Mammary epithelial cell (primary cell): ENCODE data around the gene PPP2R2B.

ENCODE experiments used
- CTCF ChIP-seq, 2 donors: IDR thresholded peaks in 1 of 2; conservative IDR thresholded peaks in 1 of 2; 2 replicates each; pipeline ENCODE4 v1.5.1; 2011 to 2012; ENCODE audit warnings: inconsistent platforms in 2 of 2, low read length in 2 of 2, mild to moderate bottlenecking in 2 of 2, control low read depth in 1 of 2, low read depth in 1 of 2; ENCODE audit not compliant: insufficient read depth in 1 of 2; ENCODE audit errors: extremely low read depth in 1 of 2
- EZH2 ChIP-seq: IDR thresholded peaks from 2 replicates; pipeline ENCODE4 v1.6.1; 2012; ENCODE audit warnings: low read length, inconsistent platforms, borderline replicate concordance

DNA sequence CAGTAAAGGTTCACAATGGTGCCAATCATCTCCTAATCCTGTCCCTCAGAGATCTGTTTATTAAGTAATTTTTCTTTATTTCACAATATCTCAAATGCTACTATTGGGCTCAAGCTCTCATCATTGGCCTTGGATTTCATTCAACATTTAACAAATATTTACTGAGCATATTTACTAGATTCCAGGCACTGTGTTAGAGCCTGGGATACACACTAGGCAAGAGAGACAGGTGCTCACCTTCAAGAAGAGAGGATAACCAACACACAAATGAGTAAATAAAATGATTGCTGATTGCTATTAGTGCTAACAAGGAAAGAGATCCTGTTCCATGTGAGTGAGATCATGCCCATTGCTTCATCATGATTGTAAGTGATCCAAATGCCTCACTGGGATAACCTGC, 27.4 kb downstream of the PPP2R2B start:
- TF ChIP-seq CTCF (conservative IDR thresholded peaks at IDR 0.05 in 1 of 2, IDR thresholded peaks at IDR 0.05 in 1 of 2; ENCODE audit: extremely low read depth in 1 of 2, insufficient read depth in 1 of 2, low read depth in 1 of 2, low read length in 2 of 2) (no peak), EZH2 (no peak)
